ENCODE results near the gene URB1. TPM values are rescaled to one million over a fixed set of nuclear protein-coding genes. Genes with fewer than 3 reads are reported as not detected.
"Not testable (repeated sequence)": the region's sequence is repeated elsewhere in the genome, so short reads cannot be mapped to it uniquely, and the experiment has no call there.

The URB1 gene
- total RNA-seq: 20.0 and 25.8 TPM in 2 replicates

GRCh38 chr21:32392880-32393676, at the start of gene URB1:
Gene URB1, minus strand, starts transcription at chr21:32393012. Its CDS starts 102 bp downstream, at chr21:32392910.
- DNase-seq (ENCODE audit: low read depth, low spot score): no peak

GRCh38 chr21:32437729-32438128, 44.9 kb upstream of the URB1 start:
- DNase-seq (ENCODE audit: low read depth, low spot score): peak; percentile 68

GRCh38 chr21:32432982-32433660, 40.3 kb upstream of the URB1 start:
- not testable (repeated sequence) for DNase-seq (ENCODE audit: low read depth, low spot score)

GRCh38 chr21:32427958-32428623, 35.3 kb upstream of the URB1 start:
- DNase-seq (ENCODE audit: low read depth, low spot score): no peak

- DNase-seq (ENCODE audit: low read depth, low spot score): no peak
These were observed 33.8 kb upstream of the URB1 start for GRCh38 chr21:32426592-32427051.

GRCh38 chr21:32426066-32426465, 33.3 kb upstream of the URB1 start:
- DNase-seq (ENCODE audit: low read depth, low spot score): no peak

- DNase-seq (ENCODE audit: low read depth, low spot score): no peak
These were observed 32.8 kb upstream of the URB1 start for GRCh38 chr21:32425628-32426027.

GRCh38 chr21:32424674-32425073, 31.9 kb upstream of the URB1 start:
- no peak for DNase-seq (ENCODE audit: low read depth, low spot score)

- no peak for DNase-seq (ENCODE audit: low read depth, low spot score)
These were observed 31.4 kb upstream of the URB1 start for GRCh38 chr21:32424191-32424535.

GRCh38 chr21:32423320-32424190, 30.7 kb upstream of the URB1 start:
- DNase-seq (ENCODE audit: low read depth, low spot score): no peak

GRCh38 chr21:32422064-32422463, 29.3 kb upstream of the URB1 start:
- DNase-seq (ENCODE audit: low read depth, low spot score): no peak

GRCh38 chr21:32418146-32418545, 25.3 kb upstream of the URB1 start:
- DNase-seq (ENCODE audit: low read depth, low spot score): no peak

- no peak for DNase-seq (ENCODE audit: low read depth, low spot score)
These were observed 22.9 kb upstream of the URB1 start for GRCh38 chr21:32415451-32416398.

- DNase-seq (ENCODE audit: low read depth, low spot score): no peak
These were observed 22.0 kb upstream of the URB1 start for GRCh38 chr21:32414579-32415358.

GRCh38 chr21:32413697-32414578, 21.1 kb upstream of the URB1 start:
- DNase-seq (ENCODE audit: low read depth, low spot score): no peak

- DNase-seq (ENCODE audit: low read depth, low spot score): no peak
These were observed 20.2 kb upstream of the URB1 start for GRCh38 chr21:32413015-32413504.

GRCh38 chr21:32412162-32413014, 19.6 kb upstream of the URB1 start, which contains the start of gene EVA1C:
Gene EVA1C, plus strand, starts transcription at chr21:32412706. Its CDS starts 148 bp downstream, at chr21:32412854.
- no peak for DNase-seq (ENCODE audit: low read depth, low spot score)
